ENCODE results near the gene SDSL.

The SDSL gene

GRCh38 chr12:113400362-113400761 lies 21.8 kb upstream of the SDSL start:
- in situ Hi-C loops (cut with MboI; ENCODE audit: low pct_unique_long_range_greater_than_20kb, low sequenced_read_pairs, unreplicated experiment): loop anchor here (25.0 kb wide), 1 partner anchor 213 kb away; the partner anchor contains the start of genes DDX54 and RITA1
- DNase-seq (ENCODE audit: low spot score): no peak
- no peak for TF ChIP-seq CTCF (IDR thresholded peaks at IDR 0.05; ENCODE audit: extremely low read depth, insufficient read depth, missing control alignments)

DNA sequence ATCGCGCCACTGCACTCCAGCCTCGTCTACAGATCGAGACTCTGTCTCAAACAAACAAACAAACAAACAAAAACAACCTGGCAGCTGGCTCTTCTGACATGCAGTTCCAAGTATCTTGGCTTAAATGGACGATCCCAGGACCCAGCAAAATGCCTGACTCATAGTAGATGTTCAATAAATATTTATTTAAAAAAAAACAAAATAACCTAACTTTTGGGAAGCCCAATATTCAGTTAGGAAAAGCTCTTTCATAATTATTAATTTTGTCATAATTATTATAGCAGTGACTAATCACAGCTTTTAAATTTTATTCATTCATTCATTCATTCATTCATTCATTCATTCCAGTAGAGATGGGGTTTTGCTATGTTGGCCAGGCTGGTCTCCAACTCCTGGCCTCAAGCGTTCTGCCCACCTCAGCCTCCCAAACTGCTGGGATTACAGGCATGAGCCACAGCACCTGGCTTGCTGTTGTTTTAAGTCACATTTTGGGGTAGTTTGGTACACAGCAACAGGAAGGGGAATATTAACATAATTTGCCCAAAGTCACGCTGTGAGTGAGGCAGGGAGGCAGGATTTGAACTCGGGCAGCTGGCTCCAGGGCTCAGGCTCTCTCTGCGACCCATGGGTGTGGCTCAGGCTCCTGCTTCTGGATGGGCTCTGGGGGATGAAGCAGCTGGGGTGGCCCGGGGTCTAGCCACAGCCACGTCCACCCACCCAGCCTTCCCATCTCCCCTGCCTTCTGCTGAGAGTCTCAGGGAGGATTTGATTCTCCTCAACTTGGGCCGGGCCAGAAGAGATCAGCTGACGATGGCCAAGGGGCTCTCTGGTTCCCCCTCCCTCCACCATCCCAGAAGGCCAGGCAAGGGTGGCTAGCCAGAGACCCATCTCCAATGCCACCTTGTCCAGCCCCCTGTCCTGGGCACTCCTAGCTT lies 20.8 kb upstream of the SDSL start:
- no peak for DNase-seq (ENCODE audit: low spot score)
- in situ Hi-C loops (cut with MboI; ENCODE audit: low pct_unique_long_range_greater_than_20kb, low sequenced_read_pairs, unreplicated experiment): loop anchor here (25.0 kb wide), 1 partner anchor 214 kb away; the partner anchor contains the start of genes DDX54 and RITA1
- no peak for TF ChIP-seq CTCF (IDR thresholded peaks at IDR 0.05; ENCODE audit: extremely low read depth, insufficient read depth, missing control alignments)

- DNase-seq (ENCODE audit: low spot score): no peak
- in situ Hi-C loops (cut with MboI; ENCODE audit: low pct_unique_long_range_greater_than_20kb, low sequenced_read_pairs, unreplicated experiment): loop anchor here (25.0 kb wide), 1 partner anchor 215 kb away; the partner anchor contains the start of genes DDX54 and RITA1
- no peak for TF ChIP-seq CTCF (IDR thresholded peaks at IDR 0.05; ENCODE audit: extremely low read depth, insufficient read depth, missing control alignments)
These were observed 19.5 kb upstream of the SDSL start for GRCh38 chr12:113402586-113403260.

DNA sequence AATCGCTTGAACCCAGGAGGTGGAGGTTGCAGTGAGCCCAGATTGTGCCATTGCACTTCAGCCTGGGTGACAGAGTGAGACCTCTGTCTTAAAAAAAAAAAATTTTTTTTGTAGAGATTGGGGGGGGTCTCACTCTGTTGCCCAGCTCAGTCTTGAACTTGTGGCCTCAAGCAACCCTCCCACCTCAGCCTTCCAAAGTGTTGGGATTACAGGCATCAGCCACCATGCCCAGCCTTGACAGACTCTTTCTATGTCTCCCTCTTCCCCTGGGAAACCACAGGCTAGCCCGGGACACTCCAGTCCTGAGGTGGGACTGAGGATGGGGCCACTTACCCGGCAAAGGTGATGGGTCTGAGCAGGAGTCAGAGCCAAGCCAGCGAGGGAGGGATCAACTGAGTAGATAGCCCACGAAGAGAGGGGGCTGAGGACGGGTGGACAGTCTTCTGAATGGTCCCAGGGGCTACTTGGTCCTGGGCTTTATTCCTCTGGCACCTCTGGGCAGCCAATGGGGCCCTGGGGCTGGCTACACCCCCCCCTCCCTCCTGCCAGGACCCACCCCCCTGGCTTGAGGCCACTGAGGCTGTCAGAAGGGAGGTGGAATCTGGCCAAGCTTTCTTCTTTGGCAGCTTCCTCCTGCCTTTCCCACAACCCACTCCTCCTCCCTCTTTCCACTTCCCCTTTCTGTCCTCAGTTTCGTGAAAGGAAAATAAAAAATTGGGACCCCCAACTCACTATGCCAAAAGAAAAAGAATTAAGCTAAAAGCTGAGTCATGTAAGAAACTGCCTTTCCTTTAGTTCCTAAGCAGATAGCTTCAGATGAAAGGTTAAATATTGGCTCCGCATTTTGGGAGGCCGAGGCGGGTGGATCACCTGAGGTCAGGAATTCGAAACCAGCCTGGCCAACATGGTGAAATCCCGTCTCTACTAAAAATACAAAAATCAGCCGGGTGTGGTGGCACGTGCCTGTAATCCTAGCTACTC lies 18.5 kb upstream of the SDSL start, which contains the start of gene SDS:
Gene SDS (minus strand): TSS at position 453 of the 981 bp plus-strand sequence. CDS start 4,179 bp downstream, outside the sequence.
- no peak for TF ChIP-seq CTCF (IDR thresholded peaks at IDR 0.05; ENCODE audit: extremely low read depth, insufficient read depth, missing control alignments)
- no peak for DNase-seq (ENCODE audit: low spot score)
- in situ Hi-C loops (cut with MboI; ENCODE audit: low pct_unique_long_range_greater_than_20kb, low sequenced_read_pairs, unreplicated experiment): loop anchor here (25.0 kb wide), 1 partner anchor 216 kb away; the partner anchor contains the start of genes DDX54 and RITA1

- in situ Hi-C loops (cut with MboI; ENCODE audit: low pct_unique_long_range_greater_than_20kb, low sequenced_read_pairs, unreplicated experiment): loop anchor here (25.0 kb wide), 1 partner anchor 218 kb away; the partner anchor contains the start of genes DDX54 and RITA1
These were observed 16.5 kb upstream of the SDSL start for GRCh38 chr12:113405694-113406093.

More at GRCh38 chr12:113405694-113406093, 16.5 kb upstream of the SDSL start:
- DNase-seq (ENCODE audit: low spot score): no peak
- no peak for TF ChIP-seq CTCF (IDR thresholded peaks at IDR 0.05; ENCODE audit: extremely low read depth, insufficient read depth, missing control alignments)

Data from GM13977 (cell line).